NCI-H2196 (cell line): ENCODE data around the gene ARHGAP18.

Experiments
- DNase-seq: peaks from one replicate; lab custom pipeline; 2025; ENCODE audit not compliant: unreplicated experiment; lab: John Stamatoyannopoulos, UW

The ARHGAP18 gene

GRCh38 chr6:129694036-129694435 is 15.9 kb downstream of the ARHGAP18 start:
- no peak for DNase-seq

- DNase-seq, result no peak
Measured at GRCh38 chr6:129692467-129692866, 17.5 kb downstream of the ARHGAP18 start.

GRCh38 chr6:129691709-129692108 is 18.3 kb downstream of the ARHGAP18 start:
- no peak for DNase-seq

- no peak for DNase-seq
Measured at GRCh38 chr6:129691043-129691640, 18.8 kb downstream of the ARHGAP18 start.

GRCh38 chr6:129686941-129687627 is 22.9 kb downstream of the ARHGAP18 start:
- DNase-seq, result no peak

GRCh38 chr6:129685662-129686031 is 24.3 kb downstream of the ARHGAP18 start:
- no peak for DNase-seq

- DNase-seq, result no peak
Measured at GRCh38 chr6:129684903-129685661, 24.9 kb downstream of the ARHGAP18 start.

- no peak for DNase-seq
Measured at GRCh38 chr6:129684323-129684884, 25.6 kb downstream of the ARHGAP18 start.

GRCh38 chr6:129683601-129684322 is 26.2 kb downstream of the ARHGAP18 start:
- no peak for DNase-seq

GRCh38 chr6:129681913-129682205 is 28.1 kb downstream of the ARHGAP18 start:
- no peak for DNase-seq

GRCh38 chr6:129680633-129681032 is 29.3 kb downstream of the ARHGAP18 start:
- no peak for DNase-seq

- no peak for DNase-seq
Measured at GRCh38 chr6:129679758-129680157, 30.2 kb downstream of the ARHGAP18 start.

GRCh38 chr6:129679275-129679674 is 30.7 kb downstream of the ARHGAP18 start:
- DNase-seq, result no peak

- no peak for DNase-seq
Measured at GRCh38 chr6:129678463-129678862, 31.5 kb downstream of the ARHGAP18 start.

GRCh38 chr6:129677620-129678325 is 32.2 kb downstream of the ARHGAP18 start:
- no peak for DNase-seq

GRCh38 chr6:129675669-129676472 is 34.1 kb downstream of the ARHGAP18 start:
- DNase-seq, result no peak

GRCh38 chr6:129673748-129674147 is 36.2 kb downstream of the ARHGAP18 start:
- no peak for DNase-seq

- DNase-seq, result no peak
Measured at GRCh38 chr6:129672881-129673631, 36.9 kb downstream of the ARHGAP18 start.

- no peak for DNase-seq
Measured at GRCh38 chr6:129672341-129672682, 37.7 kb downstream of the ARHGAP18 start.
